Measurements from ENCODE around the gene SEPHS2.
A peak's percentile ranks its signal among the peaks of the same experiment; 100 is the strongest.
"Not testable (repeated sequence)": the region's sequence is repeated elsewhere in the genome, so short reads cannot be mapped to it uniquely, and the experiment has no call there.

Gene SEPHS2

DNA sequence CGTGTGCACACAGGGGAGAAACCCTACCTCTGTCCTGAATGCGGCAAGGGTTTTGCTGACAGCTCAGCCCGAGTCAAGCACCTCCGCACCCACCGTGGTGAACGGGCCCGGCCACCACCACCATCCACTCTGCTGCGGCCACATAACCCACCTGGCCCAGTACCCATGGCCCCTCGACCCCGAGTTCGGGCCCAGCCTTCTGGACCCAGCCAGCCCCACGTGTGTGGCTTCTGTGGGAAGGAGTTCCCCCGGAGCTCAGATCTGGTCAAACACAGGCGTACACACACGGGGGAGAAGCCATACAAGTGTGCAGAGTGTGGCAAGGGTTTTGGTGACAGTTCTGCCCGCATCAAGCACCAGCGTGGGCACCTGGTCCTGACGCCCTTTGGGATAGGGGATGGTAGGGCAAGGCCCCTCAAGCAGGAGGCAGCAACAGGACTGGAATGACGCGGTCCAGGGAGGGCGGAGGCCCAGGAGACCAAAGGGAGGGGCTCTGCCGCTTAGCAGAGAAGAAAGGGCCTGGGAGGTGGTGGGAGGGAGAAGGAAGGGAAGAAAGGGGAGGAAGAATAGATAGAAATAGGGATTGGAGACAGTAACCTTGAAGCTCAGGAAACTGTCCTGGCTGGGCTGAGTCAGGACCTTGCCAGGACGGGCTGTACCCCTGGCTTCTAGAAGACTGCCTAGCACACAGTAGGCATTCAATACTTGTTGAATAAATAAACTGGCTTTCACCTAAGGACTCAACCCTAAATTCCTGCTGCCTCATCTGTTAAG, 46.8 kb downstream of the SEPHS2 start:
- DNase-seq (ENCODE audit: low spot score), result no peak

DNA sequence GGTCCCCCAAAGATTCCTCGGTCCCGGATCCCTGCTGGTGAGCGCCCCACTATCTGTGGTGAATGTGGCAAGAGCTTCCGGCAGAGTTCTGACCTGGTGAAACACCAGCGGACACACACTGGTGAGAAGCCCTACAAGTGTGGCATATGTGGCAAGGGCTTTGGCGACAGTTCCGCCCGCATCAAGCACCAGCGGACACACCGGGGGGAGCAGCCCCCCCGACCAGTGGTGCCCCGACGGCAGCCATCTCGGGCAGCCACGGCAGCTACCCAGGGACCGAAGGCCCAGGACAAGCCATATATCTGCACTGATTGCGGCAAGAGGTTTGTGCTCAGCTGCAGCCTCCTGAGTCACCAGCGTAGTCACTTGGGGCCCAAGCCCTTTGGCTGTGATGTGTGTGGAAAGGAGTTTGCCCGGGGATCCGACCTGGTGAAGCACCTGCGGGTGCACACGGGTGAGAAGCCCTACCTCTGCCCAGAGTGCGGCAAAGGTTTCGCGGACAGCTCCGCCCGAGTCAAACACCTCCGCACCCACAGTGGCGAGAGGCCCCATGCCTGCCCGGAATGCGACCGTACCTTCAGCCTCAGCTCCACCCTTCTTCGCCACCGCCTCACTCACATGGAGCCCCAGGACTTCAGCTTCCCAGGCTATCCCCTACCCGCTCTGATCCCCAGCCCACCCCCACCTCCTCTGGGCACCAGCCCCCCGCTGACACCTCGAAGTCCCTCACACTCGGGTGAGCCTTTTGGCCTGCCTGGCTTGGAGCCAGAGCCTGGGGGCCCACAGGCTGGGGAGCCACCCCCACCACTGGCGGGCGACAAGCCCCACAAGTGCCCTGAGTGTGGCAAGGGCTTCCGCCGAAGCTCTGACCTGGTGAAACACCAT, 47.7 kb downstream of the SEPHS2 start:
- DNase-seq (ENCODE audit: low spot score), result no peak

DNA sequence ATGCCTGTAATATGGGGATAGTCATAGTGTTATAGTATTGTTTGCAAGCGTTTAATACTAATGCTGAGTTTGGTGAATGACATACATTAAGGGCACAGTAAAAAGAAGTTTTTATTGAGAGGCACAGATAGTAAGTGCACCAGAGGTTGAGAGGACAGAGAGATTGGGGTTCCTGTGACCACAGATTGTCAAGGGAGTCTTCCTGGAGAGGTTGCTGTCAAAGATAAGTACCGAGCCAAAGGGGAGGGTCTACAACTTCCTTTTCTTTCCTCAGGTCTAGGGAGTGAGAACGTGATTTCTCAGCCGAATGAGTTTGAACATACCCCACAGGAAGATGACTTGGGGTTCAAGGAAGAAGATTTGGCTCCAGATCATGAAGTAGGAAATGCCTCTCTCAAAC, 48.6 kb downstream of the SEPHS2 start:
- no peak for DNase-seq (ENCODE audit: low spot score)

DNA sequence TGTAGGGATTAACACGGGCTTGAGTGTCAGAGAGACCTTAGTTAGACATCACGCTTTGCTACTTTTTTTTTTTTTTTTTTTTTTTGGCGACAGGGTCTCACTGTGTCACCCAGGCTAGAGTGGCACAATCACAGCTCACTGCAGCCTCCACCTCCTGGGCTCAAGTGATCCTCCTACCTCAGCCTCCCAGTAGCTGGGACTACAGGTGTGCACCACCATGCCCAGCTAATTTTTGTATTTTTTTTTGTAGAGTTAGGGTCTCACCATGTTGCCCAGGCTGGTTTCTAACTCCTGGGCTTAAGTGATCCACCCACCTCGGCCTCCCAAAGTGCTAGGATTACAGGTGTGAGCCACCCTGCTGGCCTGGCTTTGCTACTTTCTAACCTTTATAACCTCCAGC, 49.0 kb downstream of the SEPHS2 start:
- not testable (repeated sequence) for DNase-seq (ENCODE audit: low spot score)

DNA sequence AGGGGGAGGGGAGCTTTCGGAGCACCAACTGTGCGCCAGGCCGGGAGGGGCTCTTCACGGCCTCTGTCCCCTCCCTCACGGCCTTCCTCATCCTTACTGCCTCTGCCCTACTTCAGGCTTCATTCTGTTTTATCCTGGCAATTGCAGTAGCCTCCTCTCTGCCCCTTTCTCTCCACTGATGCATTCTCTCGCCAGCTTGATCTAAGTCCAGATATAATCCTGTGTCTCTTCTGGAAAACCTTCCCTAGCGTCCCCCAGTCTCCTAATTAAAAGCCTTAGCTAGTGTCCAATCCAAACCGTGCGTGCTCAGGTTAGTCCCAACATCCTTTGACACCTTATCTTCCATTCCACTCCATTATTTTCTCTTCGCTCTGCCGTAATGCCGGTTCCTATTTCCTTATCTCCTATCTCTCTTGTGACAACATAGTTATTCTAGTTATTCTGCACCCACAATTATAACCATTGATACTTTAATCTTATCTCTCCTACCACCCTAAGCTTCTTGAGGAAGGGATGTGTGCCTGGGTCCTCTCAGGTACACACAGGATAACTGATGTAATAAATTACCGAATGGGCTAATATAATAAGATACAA, 49.6 kb downstream of the SEPHS2 start:
- no peak for DNase-seq (ENCODE audit: low spot score)

DNA sequence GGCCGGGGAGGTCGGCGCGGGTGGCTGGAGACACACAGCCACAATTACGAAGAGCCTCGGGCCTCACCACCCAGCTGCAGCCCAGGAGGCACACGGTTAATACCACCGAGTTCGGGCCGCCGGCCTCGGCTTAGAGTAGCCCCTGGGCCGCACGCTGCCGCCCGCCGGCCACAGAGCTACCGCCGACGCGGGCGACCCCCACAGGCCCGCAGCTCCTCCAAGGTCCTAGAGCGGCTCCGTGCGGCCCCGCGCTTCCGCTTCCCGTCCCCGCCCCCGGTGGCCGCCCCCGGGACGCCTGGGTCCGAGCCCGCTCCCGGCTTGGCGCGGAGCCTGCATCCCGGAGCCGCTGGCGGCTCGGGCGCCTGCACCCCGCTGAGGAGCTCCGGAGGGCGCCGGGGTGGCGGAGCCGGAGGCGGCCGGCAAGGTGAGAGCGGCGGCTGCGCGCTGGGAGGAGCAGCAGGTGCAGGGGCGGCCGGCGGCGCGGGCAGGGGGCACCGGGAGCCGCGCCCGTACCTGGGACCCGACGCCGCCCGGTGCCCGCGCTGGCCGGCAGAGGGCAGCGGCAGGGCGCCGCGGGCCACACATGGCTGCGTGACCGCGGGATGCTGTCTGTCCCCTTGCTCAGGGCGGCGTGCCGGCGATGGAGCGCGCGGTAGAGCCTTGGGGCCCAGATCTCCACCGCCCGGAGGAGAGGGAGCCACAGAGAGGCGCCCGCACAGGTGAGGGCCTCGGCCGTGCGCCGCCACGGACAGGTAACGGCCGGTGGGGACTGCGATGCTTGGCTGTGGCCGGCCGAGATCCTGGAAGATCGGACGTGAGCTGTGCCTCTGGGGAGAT, 50.3 kb downstream of the SEPHS2 start, which contains the start of gene ZNF48:
Gene ZNF48 (plus strand): TSS at position 266 of the 837 bp plus-strand sequence. CDS start 375 bp downstream, at position 641.
- DNase-seq (ENCODE audit: low spot score), result peak; percentile 93

DNA sequence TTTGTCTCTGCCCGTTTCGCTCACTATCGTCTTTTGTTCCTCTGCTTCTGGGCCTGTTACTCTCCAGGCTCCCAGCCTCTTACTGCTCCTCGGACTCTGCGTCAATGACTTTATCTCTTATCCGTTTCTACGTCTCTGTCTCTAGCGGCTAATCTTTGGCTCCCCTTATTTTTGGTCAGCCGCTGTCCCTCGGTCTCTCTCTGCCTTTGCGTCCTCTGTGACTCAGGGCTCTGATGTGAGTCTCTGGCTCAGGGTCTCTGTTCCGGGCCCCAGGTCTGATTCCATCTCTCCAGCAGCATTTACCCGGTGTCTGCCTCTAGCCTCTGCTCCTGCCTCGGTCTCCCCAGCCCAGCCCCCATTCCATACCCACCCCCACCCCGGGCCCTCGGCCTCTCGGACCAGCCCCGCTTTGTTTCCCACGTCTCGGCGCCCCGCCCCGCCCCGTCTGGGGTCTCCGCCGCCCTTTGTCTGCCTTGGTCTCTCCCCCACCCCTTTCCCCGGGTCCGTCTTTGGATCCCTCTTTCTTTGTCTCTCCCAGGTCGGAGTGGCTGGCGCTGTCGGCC, 51.0 kb downstream of the SEPHS2 start:
- no peak for DNase-seq (ENCODE audit: low spot score)

All from putamen (tissue), 1 donor.